SH-SY5Y (cell line): ENCODE results near the gene MRM2.

Source experiments
- GATA2 ChIP-seq: IDR thresholded peaks from 2 replicates; pipeline ENCODE4 v1.6.1; 2011; ENCODE audit warnings: mild to moderate bottlenecking, low read depth, low read length
- GATA3 ChIP-seq: IDR thresholded peaks from 2 replicates; pipeline ENCODE4 v1.6.1; 2011; ENCODE audit warnings: low read depth, mild to moderate bottlenecking, low read length, moderate library complexity

The MRM2 gene

GRCh38 chr7:2201686-2202360 is 40.2 kb downstream of the MRM2 start:
- no peak for TF ChIP-seq GATA3
- TF ChIP-seq GATA2: no peak

- TF ChIP-seq GATA3 (no peak), GATA2 (no peak)
Measured at GRCh38 chr7:2201128-2201527, 40.9 kb downstream of the MRM2 start.

GRCh38 chr7:2200584-2200980 is 41.4 kb downstream of the MRM2 start:
- TF ChIP-seq GATA3 (no peak), GATA2 (no peak)

- TF ChIP-seq GATA3 (no peak), GATA2 (no peak)
Measured at GRCh38 chr7:2199956-2200583, 41.9 kb downstream of the MRM2 start.

GRCh38 chr7:2199528-2199927 is 42.5 kb downstream of the MRM2 start:
- no peak for TF ChIP-seq GATA3
- no peak for TF ChIP-seq GATA2

- TF ChIP-seq GATA2: no peak
- no peak for TF ChIP-seq GATA3
Measured at GRCh38 chr7:2198760-2199159, 43.2 kb downstream of the MRM2 start.

- TF ChIP-seq GATA2: no peak
- TF ChIP-seq GATA3: no peak
Measured at GRCh38 chr7:2198206-2198605, 43.8 kb downstream of the MRM2 start.

- TF ChIP-seq GATA2 (no peak), GATA3 (no peak)
Measured at GRCh38 chr7:2197436-2198155, 44.4 kb downstream of the MRM2 start.

- TF ChIP-seq GATA3 (no peak), GATA2 (no peak)
Measured at GRCh38 chr7:2196381-2197378, 45.3 kb downstream of the MRM2 start.

- TF ChIP-seq GATA3: no peak
- TF ChIP-seq GATA2: no peak
Measured at GRCh38 chr7:2195400-2196246, 46.4 kb downstream of the MRM2 start.

- TF ChIP-seq GATA3: no peak
- no peak for TF ChIP-seq GATA2
Measured at GRCh38 chr7:2193575-2194305, 48.3 kb downstream of the MRM2 start.

- no peak for TF ChIP-seq GATA2
- TF ChIP-seq GATA3: no peak
Measured at GRCh38 chr7:2192831-2193534, 49.0 kb downstream of the MRM2 start.

- no peak for TF ChIP-seq GATA2
- no peak for TF ChIP-seq GATA3
Measured at GRCh38 chr7:2191016-2191415, 51.0 kb downstream of the MRM2 start.

GRCh38 chr7:2190531-2190930 is 51.5 kb downstream of the MRM2 start:
- TF ChIP-seq GATA3: no peak
- TF ChIP-seq GATA2: no peak
